HL-60 (cell line): Measurements from ENCODE around the gene EFR3B.

Experiments used
- DNase-seq, 2 experiments: peaks; one replicate each; pipeline ENCODE4 v3.0.0-alpha.2; 2010 to 2020; ENCODE audit warnings: low read depth in 1 of 2, low spot score in 1 of 2
- H3K27ac ChIP-seq: fragments of 250-450 bp; sonication (Bioruptor Pico); replicated peaks from 2 replicates; pipeline ENCODE4 v1.5.1; 2020; ENCODE audit warnings: mild to moderate bottlenecking, moderate library complexity
- H3K27me3 ChIP-seq: fragments of 250-450 bp; sonication (Bioruptor Pico); 2 replicates; pipeline ENCODE4 v1.5.1; 2021; ENCODE audit warnings: mild to moderate bottlenecking, moderate library complexity; ENCODE audit not compliant: insufficient read depth, poor library complexity, severe bottlenecking
- H3K4me3 ChIP-seq: replicated peaks from 2 replicates; pipeline ENCODE4 v1.5.1; 2011; ENCODE audit warnings: mild to moderate bottlenecking, control low read depth, low read length; ENCODE audit not compliant: insufficient read depth
- CTCF ChIP-seq: IDR thresholded peaks from one replicate; pipeline ENCODE4 v1.5.1; 2011; ENCODE audit warnings: low read length, control low read depth, inconsistent platforms; ENCODE audit not compliant: insufficient read depth
- GABPA ChIP-seq: IDR thresholded peaks from 2 replicates; pipeline ENCODE4 v1.6.1; 2012; ENCODE audit warnings: low read depth
- POLR2AphosphoS5 ChIP-seq: IDR thresholded peaks from 2 replicates; pipeline ENCODE4 v1.6.1; 2012; ENCODE audit warnings: low read depth
- REST ChIP-seq: IDR thresholded peaks from 2 replicates; pipeline ENCODE4 v1.6.1; 2012; ENCODE audit warnings: low read depth; ENCODE audit not compliant: insufficient replicate concordance
- SPI1 ChIP-seq: IDR thresholded peaks from 2 replicates; pipeline ENCODE4 v1.6.1; 2012; ENCODE audit warnings: low read depth, mild to moderate bottlenecking, borderline replicate concordance

Gene EFR3B

GRCh38 chr2:25165992-25166875 is 124.4 kb downstream of the EFR3B start:
- peak in 1 of 2 experiments; percentile 78 for DNase-seq
- peaks cover 43% of the 10 kb centered on the region for H3K27me3 ChIP-seq
- no peak overlapping the region for H3K4me3 ChIP-seq
- TF ChIP-seq REST (no peak), CTCF (peak; percentile 11), GABPA (no peak), POLR2AphosphoS5 (no peak), SPI1 (peak; percentile 48; the same call in 1 of the 2 replicates)
- no peak overlapping the region for H3K27ac ChIP-seq

GRCh38 chr2:25168256-25169072 is 126.6 kb downstream of the EFR3B start, which contains the start of gene POMC:
Gene POMC, minus strand, starts transcription at chr2:25168580. Its CDS starts 3,808 bp downstream, at chr2:25164772.
- no peak for DNase-seq
- Histone ChIP-seq H3K4me3 (no peak within 1 kb of the TSS), H3K27me3 (peaks cover 43% of the 10 kb centered on the region), H3K27ac (no peak within 1 kb of the TSS)
- TF ChIP-seq GABPA (no peak), POLR2AphosphoS5 (no peak), SPI1 (no peak), REST (no peak), CTCF (no peak)

- Histone ChIP-seq H3K27ac (no peak overlapping the region), H3K27me3 (peaks cover 43% of the 10 kb centered on the region), H3K4me3 (no peak overlapping the region)
- TF ChIP-seq POLR2AphosphoS5: no peak
- no peak for TF ChIP-seq CTCF
- TF ChIP-seq GABPA: no peak
- TF ChIP-seq REST: no peak
- TF ChIP-seq SPI1: no peak
- no peak for DNase-seq
Observed at GRCh38 chr2:25169073-25169470, 127.2 kb downstream of the EFR3B start.
